Lung (tissue), 12 donors: ENCODE data around the gene SSR4. TPM values are rescaled to one million over a fixed set of nuclear protein-coding genes. Genes with fewer than 3 reads are reported as not detected.

Experiments
- ATAC-seq: fragments of 200-7000 bp; cut with Tn5 transposase; one replicate; pipeline ENCODE4 v1.9.1; 2020; ENCODE audit warnings: moderate number of reproducible peaks; ENCODE audit not compliant: insufficient read depth, low FRiP score
- DNase-seq, 3 donors: peaks; one replicate each; pipeline ENCODE4 v3.0.0-alpha.2; 2013 to 2017
- H3K27ac ChIP-seq, 2 donors: one replicate each; pipeline ENCODE4 v1.5.1; 2013; ENCODE audit warnings: mild to moderate bottlenecking in 2 of 2, moderate library complexity in 2 of 2, control low read depth in 1 of 2, inconsistent platforms in 1 of 2, low read depth in 1 of 2, low read length in 1 of 2
- H3K27me3 ChIP-seq, 3 donors: one replicate each; pipeline ENCODE4 v1.5.1; 2013; ENCODE audit warnings: low read length in 2 of 3; ENCODE audit not compliant: control insufficient read depth in 3 of 3, insufficient read depth in 3 of 3
- H3K36me3 ChIP-seq, 4 donors: one replicate each; pipeline ENCODE4 v1.5.1; 2013; ENCODE audit warnings: low read length in 4 of 4, mild to moderate bottlenecking in 1 of 4, moderate library complexity in 1 of 4; ENCODE audit not compliant: control insufficient read depth in 4 of 4, insufficient read depth in 4 of 4
- H3K4me1 ChIP-seq, 5 donors: one replicate each; pipeline ENCODE4 v1.5.1; 2013; ENCODE audit warnings: low read length in 5 of 5, mild to moderate bottlenecking in 2 of 5, moderate library complexity in 1 of 5; ENCODE audit not compliant: control insufficient read depth in 5 of 5, insufficient read depth in 5 of 5
- H3K4me3 ChIP-seq: one replicate; pipeline ENCODE4 v1.5.1; 2013; ENCODE audit warnings: mild to moderate bottlenecking, control low read depth, moderate library complexity
- H3K9ac ChIP-seq, 2 donors: one replicate each; pipeline ENCODE4 v1.5.1; 2013; ENCODE audit warnings: low read length in 2 of 2, control low read depth in 1 of 2; ENCODE audit not compliant: insufficient read depth in 1 of 2
- H3K9me3 ChIP-seq, 4 donors: one replicate each; pipeline ENCODE4 v1.5.1; 2013; ENCODE audit warnings: low read length in 3 of 4, mild to moderate bottlenecking in 1 of 4, moderate library complexity in 1 of 4; ENCODE audit not compliant: control insufficient read depth in 4 of 4, insufficient read depth in 3 of 4
- WGBS, 2 donors: extraction: QIAGEN DNeasy Blood & Tissue Kit; methylation state at CpG; one replicate each; pipeline ENCODE4 v1.1.7; 2013; 5-methylcytosine and 5-hydroxymethylcytosine counted together
- polyA plus RNA-seq, 2 donors: library from polyadenylated mRNA; stranded (reverse); fragments of 200-250 nt; gene quantifications; one replicate each; pipeline ENCODE4 v1.2.1, GENCODE V29; 2013
- total RNA-seq, 2 donors: library from RNA; depleted of rRNA in 1 of 2; stranded (reverse); fragments of >200 nt in 1 of 2; gene quantifications; one replicate each; pipeline ENCODE4 v1.2.1, GENCODE V29; 2014 to 2021
- TF ChIP-seq, protein P1 (sequence below): IDR thresholded peaks from 2 replicates; pipeline ENCODE4 v1.5.1; 2012; ENCODE audit warnings: mild to moderate bottlenecking; ENCODE audit errors: control extremely low read depth, extremely low read depth
- donor health status: control.
- donor health status: control.
- donor health status: Bipolar disorder and iron deficiency.
- donor health status: healthy.
- donor health status: DM: yes; HTN: yes; CAD: no.

SSR4 gene
- total and polyA plus RNA-seq, 4 donors: 84.2 to 1,008 (median 567) TPM

DNA sequence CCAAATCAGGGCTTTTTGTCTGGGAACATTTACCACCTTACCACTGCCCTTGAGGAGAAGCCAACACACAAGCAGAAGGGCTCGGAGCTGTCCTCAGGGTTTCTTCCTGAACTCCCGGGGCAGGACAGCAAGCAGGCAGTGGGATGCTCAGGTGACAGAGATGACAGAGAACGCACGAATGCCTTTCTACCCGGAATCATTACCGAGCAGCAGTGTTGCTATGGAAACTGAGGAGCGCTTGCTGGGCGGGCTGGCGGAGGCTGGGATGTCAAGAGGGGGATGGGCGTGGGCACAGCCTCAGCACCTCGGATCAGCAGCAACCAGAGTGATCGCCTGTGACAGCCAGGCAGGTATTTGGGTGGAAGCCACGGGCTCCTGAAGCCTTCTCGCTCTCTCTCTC lies 17.8 kb downstream of the SSR4 start:
- WGBS, 2 donors: 66 to 79% methylated on average over 14 of the region's 14 CpGs
- no peak overlapping the region for H3K27ac ChIP-seq
- no peak for ATAC-seq

DNA sequence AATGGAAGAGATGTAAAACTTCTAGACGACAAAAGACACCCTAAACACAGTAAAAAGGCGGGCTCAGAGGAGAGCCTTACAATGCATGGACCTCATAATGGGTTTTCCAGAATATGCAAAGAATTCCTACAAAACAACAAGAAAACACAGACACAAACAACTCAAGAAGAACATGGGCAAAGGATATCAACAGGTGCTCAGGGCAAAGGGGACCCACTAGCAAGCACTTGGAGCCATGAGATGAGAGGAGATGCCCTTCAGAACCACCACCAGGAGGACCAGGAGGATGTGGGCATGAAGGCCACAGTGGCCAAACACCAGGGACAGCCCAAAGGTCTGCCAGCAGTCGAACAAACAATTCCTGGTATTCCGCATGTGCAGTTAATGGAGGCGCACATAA lies 18.7 kb downstream of the SSR4 start:
- 90 to 92% methylated on average over 5 of the region's 5 CpGs for WGBS, 2 donors
- Histone ChIP-seq H3K36me3 (no peaks in the 10 kb centered on the region), H3K4me3 (no peak overlapping the region), H3K9me3 (peaks cover 0 to 16% (median 2%) of the 10 kb centered on the region in 4 donors), H3K27ac (no peak overlapping the region), H3K4me1 (no peaks in the 10 kb centered on the region), H3K27me3 (peaks cover 0 to 5% (median 0%) of the 10 kb centered on the region in 3 donors), H3K9ac (no peak overlapping the region)
- DNase-seq (no peak), ATAC-seq (no peak)
- TF ChIP-seq, protein P1, sequence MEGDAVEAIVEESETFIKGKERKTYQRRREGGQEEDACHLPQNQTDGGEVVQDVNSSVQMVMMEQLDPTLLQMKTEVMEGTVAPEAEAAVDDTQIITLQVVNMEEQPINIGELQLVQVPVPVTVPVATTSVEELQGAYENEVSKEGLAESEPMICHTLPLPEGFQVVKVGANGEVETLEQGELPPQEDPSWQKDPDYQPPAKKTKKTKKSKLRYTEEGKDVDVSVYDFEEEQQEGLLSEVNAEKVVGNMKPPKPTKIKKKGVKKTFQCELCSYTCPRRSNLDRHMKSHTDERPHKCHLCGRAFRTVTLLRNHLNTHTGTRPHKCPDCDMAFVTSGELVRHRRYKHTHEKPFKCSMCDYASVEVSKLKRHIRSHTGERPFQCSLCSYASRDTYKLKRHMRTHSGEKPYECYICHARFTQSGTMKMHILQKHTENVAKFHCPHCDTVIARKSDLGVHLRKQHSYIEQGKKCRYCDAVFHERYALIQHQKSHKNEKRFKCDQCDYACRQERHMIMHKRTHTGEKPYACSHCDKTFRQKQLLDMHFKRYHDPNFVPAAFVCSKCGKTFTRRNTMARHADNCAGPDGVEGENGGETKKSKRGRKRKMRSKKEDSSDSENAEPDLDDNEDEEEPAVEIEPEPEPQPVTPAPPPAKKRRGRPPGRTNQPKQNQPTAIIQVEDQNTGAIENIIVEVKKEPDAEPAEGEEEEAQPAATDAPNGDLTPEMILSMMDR: no peak

More for the DNA sequence above, 17.8 kb downstream of the SSR4 start:
- peaks cover 0 to 17% (median 2%) of the 10 kb centered on the region in 4 donors for H3K9me3 ChIP-seq
- H3K27me3 ChIP-seq: peaks cover 0 to 5% (median 0%) of the 10 kb centered on the region in 3 donors
- TF ChIP-seq, protein P1: no peak
- H3K4me3 ChIP-seq: no peak overlapping the region
- DNase-seq: no peak
- H3K4me1 ChIP-seq: no peaks in the 10 kb centered on the region
- no peak overlapping the region for H3K9ac ChIP-seq
- H3K36me3 ChIP-seq: no peaks in the 10 kb centered on the region

DNA sequence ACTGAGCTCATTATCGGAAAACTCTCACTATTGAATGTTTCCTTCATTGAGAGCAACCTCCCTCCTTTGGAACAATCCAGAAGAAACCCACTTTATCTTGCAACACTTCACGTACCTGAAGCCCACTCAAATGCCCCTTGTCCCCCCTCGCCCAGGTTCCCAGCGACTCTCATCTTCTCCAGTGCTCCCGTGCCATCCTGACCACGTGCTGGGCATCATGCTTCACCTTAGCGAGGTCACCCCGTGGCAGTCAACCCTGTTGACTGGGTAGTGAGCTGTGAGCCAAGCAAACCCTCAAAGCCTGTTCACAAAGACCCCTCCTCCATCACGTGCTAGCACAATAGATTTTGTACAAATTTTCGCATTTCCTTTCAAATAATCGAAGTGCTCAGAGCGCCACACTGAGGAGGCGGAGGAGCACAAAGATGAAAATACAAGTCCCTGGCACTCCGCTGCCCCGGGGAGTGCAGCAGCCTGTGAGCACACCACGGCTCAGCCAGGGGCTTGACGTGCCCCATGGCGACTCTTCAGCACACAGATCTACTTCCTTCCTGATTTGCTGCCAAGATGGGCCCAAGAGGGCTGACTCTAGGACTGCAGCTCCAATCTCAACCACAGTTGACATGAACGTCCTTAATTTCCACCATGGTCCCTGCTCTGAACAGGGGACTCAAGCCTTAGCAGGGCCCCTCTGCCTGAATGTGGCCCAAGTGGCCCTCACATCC lies 20.3 kb downstream of the SSR4 start:
- H3K9me3 ChIP-seq: peaks cover 0 to 12% (median 2%) of the 10 kb centered on the region in 4 donors
- no peak overlapping the region for H3K4me3 ChIP-seq
- ATAC-seq (no peak), DNase-seq (peak in 1 of 3 donors; percentile 7)
- no peak overlapping the region for H3K27ac ChIP-seq
- no peaks in the 10 kb centered on the region for H3K36me3 ChIP-seq
- H3K9ac ChIP-seq: no peak overlapping the region
- peaks cover 0 to 4% (median 0%) of the 10 kb centered on the region in 5 donors for H3K4me1 ChIP-seq
- H3K27me3 ChIP-seq: peaks cover 0 to 5% (median 0%) of the 10 kb centered on the region in 3 donors
- TF ChIP-seq, protein P1: no peak
- WGBS, 2 donors: 63 to 70% methylated on average over 19 of the region's 19 CpGs
